HepG2 (cell line): ENCODE data around the gene LAG3. TPM values are rescaled to one million over a fixed set of nuclear protein-coding genes. Genes with fewer than 3 reads are reported as not detected.
A peak's percentile ranks its signal among the peaks of the same experiment; 100 is the strongest.

Source experiments
- ATAD3A ChIP-seq: sonication (generic); formaldehyde crosslinking; IDR thresholded peaks from 2 replicates; pipeline ENCODE4 v1.4.0; 2020; ENCODE audit warnings: missing genetic modification reagents
- CBFB ChIP-seq: sonication (generic); formaldehyde crosslinking; IDR thresholded peaks from 2 replicates; pipeline ENCODE4 v1.4.0; 2020; ENCODE audit warnings: missing genetic modification reagents
- CEBPB ChIP-seq: IDR thresholded peaks from 2 replicates; pipeline ENCODE4 v1.6.1; 2011; ENCODE audit warnings: low read depth, low read length, improper control_type of control experiment, borderline replicate concordance
- CENPX ChIP-seq: sonication (generic); formaldehyde crosslinking; IDR thresholded peaks from 2 replicates; pipeline ENCODE4 v1.9.0; 2021; ENCODE audit warnings: mild to moderate bottlenecking, missing genetic modification reagents, moderate library complexity
- FOXK1 ChIP-seq: sonication (generic); formaldehyde crosslinking; IDR thresholded peaks from 2 replicates; pipeline ENCODE4 v1.4.0; 2020; ENCODE audit warnings: low read depth, missing genetic modification reagents, borderline replicate concordance
- HCFC1 ChIP-seq: fragments of 150-350 bp; IDR thresholded peaks from 2 replicates; pipeline ENCODE4 v1.6.1; 2014; ENCODE audit warnings: low read depth, low read length
- HHEX ChIP-seq: IDR thresholded peaks from 2 replicates; pipeline ENCODE4 v1.6.1; 2016; ENCODE audit warnings: control low read depth
- MXD4 ChIP-seq: IDR thresholded peaks from 2 replicates; pipeline ENCODE4 v1.6.1; 2016; ENCODE audit warnings: mild to moderate bottlenecking, missing biosample characterization, missing genetic modification reagents
- NFE2 ChIP-seq: sonication (generic); formaldehyde crosslinking; IDR thresholded peaks from 2 replicates; pipeline ENCODE4 v1.4.0; 2020; ENCODE audit warnings: missing genetic modification reagents
- PHF20 ChIP-seq: sonication (generic); formaldehyde crosslinking; IDR thresholded peaks from 2 replicates; pipeline ENCODE4 v1.5.0; 2020; ENCODE audit warnings: mild to moderate bottlenecking, missing genetic modification reagents
- PHF21A ChIP-seq: sonication (generic); formaldehyde crosslinking; IDR thresholded peaks from 2 replicates; pipeline ENCODE4 v1.5.0; 2020; ENCODE audit warnings: mild to moderate bottlenecking, missing genetic modification reagents
- PITX1 ChIP-seq: sonication (generic); formaldehyde crosslinking; IDR thresholded peaks from 2 replicates; pipeline ENCODE4 v1.5.1; 2020; ENCODE audit warnings: mild to moderate bottlenecking, missing genetic modification reagents
- POLR2AphosphoS2 ChIP-seq: IDR thresholded peaks from 2 replicates; pipeline ENCODE4 v1.6.1; 2011; ENCODE audit warnings: low read depth, low read length, improper control_type of control experiment
- SKI ChIP-seq: fragments of 450-650 bp; IDR thresholded peaks from one replicate; pipeline ENCODE4 v1.6.1; 2018; ENCODE audit warnings: mild to moderate bottlenecking; ENCODE audit not compliant: partially characterized antibody
- TCF12 ChIP-seq, 2 experiments: fragments of 450-650 bp in 1 of 2; sonication (generic) in 1 of 2; formaldehyde crosslinking in 1 of 2; IDR thresholded peaks; 2 replicates each; pipeline versions ENCODE4 v1.6.1 to v1.8.0; 2017 to 2022; ENCODE audit warnings: antibody characterized with exemption in 1 of 2, mild to moderate bottlenecking in 1 of 2, missing genetic modification reagents in 1 of 2, moderate library complexity in 1 of 2
- ZBED4 ChIP-seq: sonication (generic); formaldehyde crosslinking; IDR thresholded peaks from 2 replicates; pipeline ENCODE4 v1.4.0; 2020; ENCODE audit warnings: missing genetic modification reagents, borderline replicate concordance
- ZNF224 ChIP-seq: sonication (generic); formaldehyde crosslinking; IDR thresholded peaks from 2 replicates; pipeline ENCODE4 v1.5.0; 2020; ENCODE audit warnings: mild to moderate bottlenecking, missing genetic modification reagents
- ZNF33A ChIP-seq: sonication (generic); formaldehyde crosslinking; IDR thresholded peaks from 2 replicates; pipeline ENCODE4 v1.5.1; 2020; ENCODE audit warnings: missing genetic modification reagents, mild to moderate bottlenecking, moderate library complexity, borderline replicate concordance
- ZNF563 ChIP-seq: sonication (generic); formaldehyde crosslinking; IDR thresholded peaks from 2 replicates; pipeline ENCODE4 v1.8.0; 2022; ENCODE audit warnings: mild to moderate bottlenecking, moderate library complexity, missing genetic modification reagents
- ZNF609 ChIP-seq: sonication (generic); formaldehyde crosslinking; IDR thresholded peaks from 2 replicates; pipeline ENCODE4 v1.4.0; 2020; ENCODE audit warnings: mild to moderate bottlenecking, missing genetic modification reagents, borderline replicate concordance
- ZSCAN20 ChIP-seq: sonication (generic); formaldehyde crosslinking; IDR thresholded peaks from 2 replicates; pipeline ENCODE4 v1.4.0; 2020; ENCODE audit warnings: missing genetic modification reagents, mild to moderate bottlenecking, borderline replicate concordance
- polyA plus RNA-seq, 8 experiments: library from polyadenylated mRNA; depleted of rRNA in 3 of 8; stranded (reverse) in 7 of 8; unstranded in 1 of 8; fragments of >200 nt; fragmentation: Illumina TruSeq in 4 of 8; extraction: Trizol in 4 of 8; gene quantifications; 2 replicates each; pipeline versions ENCODE4 v1.2.1 to v1.2.3, GENCODE V29; 2011 to 2016; ENCODE audit warnings: low read depth in 4 of 8, missing spikeins in 1 of 8, mixed read lengths in 1 of 8; ENCODE audit not compliant: insufficient read depth in 1 of 8
- total RNA-seq, 5 experiments: library from RNA; depleted of rRNA; stranded (reverse); fragments of >200 nt; fragmentation: Illumina TruSeq; extraction: Trizol; gene quantifications; 2 replicates each; pipeline ENCODE4 v1.2.3, GENCODE V29; 2016; ENCODE audit warnings: low read depth in 1 of 5

LAG3 gene
- total and polyA plus RNA-seq, 2 of the 13 experiments (the other 11 are each of a cell fraction or from before 2014, with no cell fraction given) = 0.11 to 0.26 TPM

GRCh38 chr12:6775185-6776174 is 3.2 kb downstream of the LAG3 start (continued):
- TF ChIP-seq POLR2AphosphoS2 = no peak
- TF ChIP-seq ZNF609 = peak; percentile 94
- TF ChIP-seq PITX1 = peak; percentile 93
- TF ChIP-seq ZSCAN20 (CRISPR knock-in tag) = peak; percentile 59; the same call in 1 of the 2 replicates
- no peak for TF ChIP-seq ATAD3A (CRISPR knock-in tag)
- no peak for TF ChIP-seq NFE2 (CRISPR knock-in tag)
- no peak for TF ChIP-seq ZBED4 (CRISPR knock-in tag)
- TF ChIP-seq MXD4 (CRISPR knock-in tag) = peak; percentile 44; the same call in 1 of the 2 replicates
- TF ChIP-seq HHEX = peak; percentile 61
- no peak for TF ChIP-seq TCF12 (IDR thresholded peaks at IDR 0.05)
- peak; percentile 61; the same call in 1 of the 2 replicates for TF ChIP-seq TCF12 (CRISPR knock-in tag; IDR thresholded peaks at IDR 0.05)
- no peak for TF ChIP-seq PHF20 (CRISPR knock-in tag)
- TF ChIP-seq CENPX (CRISPR knock-in tag) = no peak
- no peak for TF ChIP-seq ZNF224
- no peak for TF ChIP-seq ZNF33A
- TF ChIP-seq SKI = no peak
- peak; percentile 42; the same call in 1 of the 2 replicates for TF ChIP-seq FOXK1 (CRISPR knock-in tag)
- no peak for TF ChIP-seq HCFC1
- no peak for TF ChIP-seq ZNF563 (CRISPR knock-in tag)
- TF ChIP-seq CBFB (CRISPR knock-in tag) = no peak
- no peak for TF ChIP-seq CEBPB
- peak; percentile 84 for TF ChIP-seq PHF21A (CRISPR knock-in tag)
